K562 (cell line): Measurements from ENCODE around the gene CTDNEP1. TPM values are rescaled to one million over a fixed set of nuclear protein-coding genes. Genes with fewer than 3 reads are reported as not detected.
A peak's percentile ranks its signal among the peaks of the same experiment; 100 is the strongest.

Experiments used
- BACH1 ChIP-seq: fragments of 200-800 bp; sonication (Bioruptor generic); IDR thresholded peaks from 2 replicates; pipeline ENCODE4 v1.6.1; 2016; ENCODE audit warnings: missing genetic modification characterization, missing compliant biosample characterization
- C11orf30 ChIP-seq: fragments of 450-650 bp; IDR thresholded peaks from 2 replicates; pipeline ENCODE4 v1.6.1; 2016; ENCODE audit warnings: low read depth, mild to moderate bottlenecking
- CCAR2 ChIP-seq: fragments of 200-400 bp; formaldehyde crosslinking; IDR thresholded peaks from 2 replicates; pipeline ENCODE4 v1.6.1; 2017; ENCODE audit warnings: mild to moderate bottlenecking, low read depth, low read length
- CREBBP ChIP-seq: IDR thresholded peaks from one replicate; pipeline ENCODE4 v1.6.1; 2012; ENCODE audit warnings: low read depth, mild to moderate bottlenecking, control low read depth, inconsistent platforms, low read length
- HMG20A ChIP-seq: fragments of 450-650 bp; formaldehyde crosslinking; conservative IDR thresholded peaks from 2 replicates; pipeline ENCODE4 v1.4.0; 2020; ENCODE audit warnings: mild to moderate bottlenecking, mixed read lengths
- KDM5B ChIP-seq: fragments of 200-600 bp; sonication (generic); IDR thresholded peaks from 2 replicates; pipeline ENCODE4 v1.6.1; 2012; ENCODE audit warnings: low read depth, mild to moderate bottlenecking, moderate library complexity, low read length, control low read depth, inconsistent platforms; ENCODE audit not compliant: insufficient replicate concordance
- MAZ ChIP-seq, 2 experiments: fragments of 450-650 bp in 1 of 2; sonication (generic) in 1 of 2; formaldehyde crosslinking; IDR thresholded peaks in 1 of 2; conservative IDR thresholded peaks in 1 of 2; 2 replicates each; pipeline versions ENCODE4 v1.4.0 to v1.5.0; 2020; ENCODE audit warnings: mild to moderate bottlenecking in 1 of 2, missing genetic modification reagents in 1 of 2
- MBD2 ChIP-seq: sonication (generic); IDR thresholded peaks from 2 replicates; pipeline ENCODE4 v1.6.1; 2016; ENCODE audit warnings: low read depth, borderline replicate concordance
- PHB2 ChIP-seq: fragments of 450-650 bp; IDR thresholded peaks from 2 replicates; pipeline ENCODE4 v1.6.1; 2017; ENCODE audit warnings: low read depth
- RBM39 ChIP-seq: fragments of 200-400 bp; formaldehyde crosslinking; optimal IDR thresholded peaks from 2 replicates; pipeline ENCODE3; 2018; ENCODE audit warnings: low read depth, low read length
- SMAD2 ChIP-seq: fragments of 150-350 bp; IDR thresholded peaks from 2 replicates; pipeline ENCODE4 v1.6.1; 2014; ENCODE audit warnings: low read depth, mild to moderate bottlenecking, low read length
- STAG1 ChIP-seq: sonication (generic); formaldehyde crosslinking; IDR thresholded peaks from 2 replicates; pipeline ENCODE4 v1.5.0; 2020; ENCODE audit warnings: missing genetic modification reagents, borderline replicate concordance
- ZNF124 ChIP-seq: sonication (generic); formaldehyde crosslinking; IDR thresholded peaks from 2 replicates; pipeline ENCODE4 v1.8.1; 2022; ENCODE audit warnings: missing genetic modification reagents
- ZNF134 ChIP-seq: fragments of 250-450 bp; sonication (Bioruptor Pico); conservative IDR thresholded peaks from 2 replicates; pipeline ENCODE4 v1.4.0; 2020
- ZNF174 ChIP-seq: fragments of 250-450 bp; sonication (Bioruptor Pico); IDR thresholded peaks from 2 replicates; pipeline ENCODE4 v1.4.0; 2020; ENCODE audit warnings: mild to moderate bottlenecking
- ZNF395 ChIP-seq: fragments of 200-800 bp; sonication (Bioruptor generic); IDR thresholded peaks from 2 replicates; pipeline ENCODE4 v1.6.1; 2017; ENCODE audit warnings: missing genetic modification characterization, missing compliant biosample characterization
- ZNF696 ChIP-seq: fragments of 250-450 bp; sonication (Bioruptor Pico); conservative IDR thresholded peaks from 2 replicates; pipeline ENCODE4 v1.4.0; 2020; ENCODE audit warnings: mild to moderate bottlenecking, moderate library complexity
- polyA plus RNA-seq, 8 experiments: library from polyadenylated mRNA; depleted of rRNA in 4 of 8; stranded (reverse) in 5 of 8; unstranded in 3 of 8; fragments of >200 nt; fragmentation: Nextera tagmentation in 2 of 8; fragmentation: Illumina TruSeq in 1 of 8; extraction: Ambion mirVana in 2 of 8; extraction: Trizol in 1 of 8; gene quantifications; 2 replicates each; pipeline versions ENCODE4 v1.2.1 to v1.2.3, GENCODE V29; 2011 to 2014; ENCODE audit warnings: inconsistent platforms in 1 of 8, missing spikeins in 1 of 8
- total RNA-seq, 7 experiments: library from RNA; depleted of rRNA in 6 of 7; stranded (reverse); fragments of >200 nt in 6 of 7; fragmentation: Illumina TruSeq in 2 of 7; extraction: Trizol in 2 of 7; gene quantifications; 2 replicates each; pipeline versions ENCODE4 v1.2.1 to v1.2.3, GENCODE V29; 2011 to 2021; ENCODE audit warnings: low replicate concordance in 1 of 7
- TF ChIP-seq, protein P1 (sequence below): fragments of 450-650 bp; formaldehyde crosslinking; IDR thresholded peaks from 2 replicates; pipeline ENCODE4 v1.4.0; 2020; ENCODE audit warnings: mild to moderate bottlenecking
- TF ChIP-seq, protein P2 (sequence below): fragments of 250-450 bp; sonication (Bioruptor Pico); IDR thresholded peaks from 2 replicates; pipeline ENCODE4 v1.5.1; 2021; ENCODE audit warnings: mild to moderate bottlenecking
- TF ChIP-seq, protein P3 (sequence below): fragments of 250-450 bp; sonication (Bioruptor Pico); IDR thresholded peaks from 2 replicates; pipeline ENCODE4 v1.5.0; 2021; ENCODE audit warnings: mild to moderate bottlenecking, moderate library complexity

CTDNEP1 gene
- total and polyA plus RNA-seq, 9 of the 15 experiments (the other 6 are each of a cell fraction or from before 2014, with no cell fraction given) = 10.7 to 150 (median 28.5) TPM

- TF ChIP-seq SMAD2 (no peak), C11orf30 (peak; percentile 90), CREBBP (no peak), BACH1 (tag) (no peak; the same call in 1 of the 2 replicates), ZNF696 (0 out of 2 replicates have a peak, but pooled peaks have one; percentile 13), STAG1 (CRISPR knock-in tag) (no peak), ZNF134 (CRISPR knock-in tag) (no peak), RBM39 (no peak), HMG20A (CRISPR knock-in tag) (0 out of 2 replicates have a peak, but pooled peaks have one; percentile 12), PHB2 (no peak), ZNF395 (CRISPR knock-in tag) (peak; percentile 56), KDM5B (peak; percentile 62), ZNF174 (CRISPR knock-in tag) (no peak), ZNF124 (CRISPR knock-in tag) (no peak), MAZ (CRISPR knock-in tag; conservative IDR thresholded peaks at IDR 0.05 in 1 of 2, IDR thresholded peaks at IDR 0.05 in 1 of 2) (peak; percentile 86 to 95), CCAR2 (no peak), MBD2 (0 out of 2 replicates have a peak, but pooled peaks have one; percentile 21)
- TF ChIP-seq, protein P1, sequence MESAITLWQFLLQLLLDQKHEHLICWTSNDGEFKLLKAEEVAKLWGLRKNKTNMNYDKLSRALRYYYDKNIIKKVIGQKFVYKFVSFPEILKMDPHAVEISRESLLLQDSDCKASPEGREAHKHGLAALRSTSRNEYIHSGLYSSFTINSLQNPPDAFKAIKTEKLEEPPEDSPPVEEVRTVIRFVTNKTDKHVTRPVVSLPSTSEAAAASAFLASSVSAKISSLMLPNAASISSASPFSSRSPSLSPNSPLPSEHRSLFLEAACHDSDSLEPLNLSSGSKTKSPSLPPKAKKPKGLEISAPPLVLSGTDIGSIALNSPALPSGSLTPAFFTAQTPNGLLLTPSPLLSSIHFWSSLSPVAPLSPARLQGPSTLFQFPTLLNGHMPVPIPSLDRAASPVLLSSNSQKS (CRISPR knock-in tag) = no peak
- TF ChIP-seq, protein P2, sequence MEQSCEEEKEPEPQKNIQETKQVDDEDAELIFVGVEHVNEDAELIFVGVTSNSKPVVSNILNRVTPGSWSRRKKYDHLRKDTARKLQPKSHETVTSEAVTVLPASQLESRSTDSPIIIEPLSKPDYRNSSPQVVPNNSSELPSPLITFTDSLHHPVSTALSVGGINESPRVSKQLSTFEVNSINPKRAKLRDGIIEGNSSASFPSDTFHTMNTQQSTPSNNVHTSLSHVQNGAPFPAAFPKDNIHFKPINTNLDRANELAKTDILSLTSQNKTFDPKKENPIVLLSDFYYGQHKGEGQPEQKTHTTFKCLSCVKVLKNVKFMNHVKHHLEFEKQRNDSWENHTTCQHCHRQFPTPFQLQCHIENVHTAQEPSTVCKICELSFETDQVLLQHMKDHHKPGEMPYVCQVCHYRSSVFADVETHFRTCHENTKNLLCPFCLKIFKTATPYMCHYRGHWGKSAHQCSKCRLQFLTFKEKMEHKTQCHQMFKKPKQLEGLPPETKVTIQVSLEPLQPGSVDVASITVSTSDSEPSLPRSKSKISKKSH (CRISPR knock-in tag) = peak; percentile 49
- TF ChIP-seq, protein P3, sequence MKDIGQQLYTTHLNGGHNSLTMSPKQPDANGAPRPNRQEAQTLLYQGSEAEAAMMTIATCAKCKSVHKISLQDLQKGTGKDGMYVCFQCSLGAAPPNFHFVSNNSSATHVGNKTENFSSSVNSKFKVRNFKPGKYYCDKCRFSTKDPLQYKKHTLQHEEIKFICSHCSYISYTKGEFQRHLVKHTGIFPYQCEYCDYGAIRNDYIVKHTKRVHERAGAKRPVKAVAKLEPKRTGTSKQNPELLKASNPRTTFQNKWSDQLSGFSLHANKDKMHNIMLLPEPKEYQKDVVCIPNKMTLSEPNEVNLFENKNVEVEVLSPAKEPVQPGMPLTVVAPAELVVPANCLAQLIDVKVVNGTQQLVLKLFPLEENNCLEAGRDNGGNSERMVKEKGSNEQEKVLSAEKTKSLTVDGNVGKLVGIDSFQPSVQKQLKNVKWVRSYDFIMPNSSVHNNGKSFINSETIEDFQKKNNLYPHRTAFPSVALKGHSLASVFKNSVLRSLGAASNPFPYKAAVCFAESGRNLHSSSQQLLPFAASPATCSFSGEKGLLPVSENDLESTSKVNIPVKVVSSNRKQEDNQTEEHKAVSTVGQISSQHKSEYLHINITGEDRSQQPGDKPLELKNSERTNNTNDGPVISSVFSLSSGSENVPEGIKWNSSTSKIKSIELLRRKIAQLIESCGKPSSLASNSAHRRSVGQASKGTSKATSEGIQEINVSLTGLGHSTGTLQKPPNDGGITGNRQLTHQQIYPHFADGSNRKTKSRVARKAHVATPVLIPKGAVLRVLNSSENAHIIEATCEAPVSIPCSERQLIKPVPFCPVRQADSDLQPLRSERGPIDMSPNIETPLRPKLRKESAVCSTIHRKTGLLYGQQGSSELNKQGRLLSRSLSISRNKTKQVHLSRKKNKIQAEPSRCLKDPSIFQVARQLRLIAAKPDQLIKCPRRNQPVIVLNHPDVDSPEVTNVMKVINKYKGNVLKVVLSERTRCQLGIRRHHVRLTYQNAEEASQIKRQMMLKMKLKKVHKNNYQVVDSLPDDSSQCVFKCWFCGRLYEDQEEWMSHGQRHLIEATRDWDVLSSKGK (CRISPR knock-in tag) = no peak
These were observed 17.2 kb downstream of the CTDNEP1 start, which contains the start of gene DVL2 (continued) for GRCh38 chr17:7234083-7234951.
